IPS-15b (cell line): ENCODE results near the gene TMCO4.
"Not testable (repeated sequence)": the region's sequence is repeated elsewhere in the genome, so short reads cannot be mapped to it uniquely, and the experiment has no call there.

Experiments used
- H3K27me3 ChIP-seq: one replicate; pipeline ENCODE4 v1.6.1; 2013; ENCODE audit warnings: low read length; ENCODE audit not compliant: control insufficient read depth, insufficient read depth
- H3K36me3 ChIP-seq: one replicate; pipeline ENCODE4 v1.6.1; 2013; ENCODE audit warnings: low read length; ENCODE audit not compliant: control insufficient read depth, insufficient read depth
- H3K4me1 ChIP-seq: one replicate; pipeline ENCODE4 v1.6.1; 2013; ENCODE audit warnings: mild to moderate bottlenecking, low read length; ENCODE audit not compliant: control insufficient read depth, insufficient read depth
- H3K4me3 ChIP-seq: one replicate; pipeline ENCODE4 v1.5.1; 2013; ENCODE audit warnings: low read depth, low read length
- H3K9ac ChIP-seq: one replicate; pipeline ENCODE4 v1.6.1; 2013; ENCODE audit warnings: low read depth, mild to moderate bottlenecking, low read length
- H3K9me3 ChIP-seq: one replicate; pipeline ENCODE4 v1.6.1; 2013; ENCODE audit warnings: mild to moderate bottlenecking, low read length; ENCODE audit not compliant: control insufficient read depth, insufficient read depth

Gene TMCO4

DNA sequence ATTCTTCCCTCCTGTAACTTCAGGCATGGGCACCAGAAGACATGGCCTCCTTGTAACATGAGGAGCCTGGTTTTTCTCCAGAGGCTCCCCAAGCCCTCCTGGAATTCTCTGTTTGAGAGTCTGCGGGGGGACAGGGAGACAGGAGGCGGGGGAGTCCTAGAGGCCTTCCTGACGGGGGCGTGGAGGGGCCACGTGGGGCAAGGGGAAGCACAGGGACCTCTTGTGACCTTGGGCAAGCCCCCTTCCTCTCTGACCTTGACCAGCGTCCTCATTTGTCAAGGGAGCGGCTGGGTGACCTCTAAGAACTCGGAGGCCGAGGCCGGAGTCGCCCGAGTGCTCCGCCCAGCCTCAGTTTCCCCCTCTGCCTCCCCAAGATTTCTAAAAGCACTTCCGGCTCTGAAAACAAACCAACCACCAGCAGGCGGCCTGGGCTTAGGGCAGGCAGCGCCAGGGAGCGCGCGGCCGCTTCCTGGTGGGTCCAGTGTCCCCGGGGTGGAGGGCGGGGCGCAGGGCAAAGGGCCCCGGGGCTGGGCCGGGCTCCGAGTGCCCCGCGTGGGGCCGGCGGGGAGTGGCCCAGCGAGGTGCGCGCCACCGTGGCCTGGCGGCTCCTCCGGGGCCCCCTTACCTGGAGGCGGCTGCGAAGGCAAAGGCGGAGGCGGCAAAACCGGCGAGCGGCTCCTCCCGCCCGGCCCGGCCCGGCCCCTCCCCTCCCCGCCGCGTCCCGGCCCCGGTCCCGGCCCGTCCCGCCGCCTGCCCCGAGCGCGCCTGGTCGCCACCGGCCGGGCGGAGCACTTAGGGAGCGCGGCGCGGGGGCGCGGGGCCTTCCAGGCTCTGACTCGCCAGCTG, at the start of gene TMCO4:
Gene TMCO4 (minus strand): TSS at position 687 of the 846 bp plus-strand sequence. CDS start 19,158 bp downstream, outside the sequence.
- Histone ChIP-seq H3K9ac (no peak within 1 kb of the TSS), H3K9me3 (no peaks in the 10 kb centered on the region), H3K4me1 (no peaks in the 10 kb centered on the region), H3K27me3 (peaks cover 24% of the 10 kb centered on the region), H3K36me3 (no peaks in the 10 kb centered on the region), H3K4me3 (peak within 1 kb of the TSS; percentile 46)

DNA sequence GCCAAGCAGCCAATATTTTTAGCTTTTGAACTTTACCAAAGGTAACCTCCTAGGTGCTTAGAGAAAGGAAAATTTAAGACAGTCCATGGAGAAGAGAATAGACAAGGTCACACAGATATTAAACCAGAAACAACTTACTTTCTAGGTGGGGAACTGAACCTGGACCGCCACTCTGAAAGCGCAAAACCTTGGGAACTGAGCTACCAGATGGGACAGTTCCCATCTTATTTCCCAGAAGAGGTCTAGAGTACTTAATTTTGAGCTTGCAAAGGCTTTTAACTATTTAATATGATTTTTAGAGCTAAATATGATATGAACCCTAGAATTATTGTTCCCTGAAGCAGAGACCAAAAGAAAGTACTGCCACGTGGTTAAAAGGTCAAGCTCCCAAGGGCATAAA, 49.6 kb upstream of the TMCO4 start:
- not testable (repeated sequence) for H3K27me3 ChIP-seq, H3K9me3 ChIP-seq, H3K4me3 ChIP-seq, H3K9ac ChIP-seq, H3K36me3 ChIP-seq, H3K4me1 ChIP-seq

DNA sequence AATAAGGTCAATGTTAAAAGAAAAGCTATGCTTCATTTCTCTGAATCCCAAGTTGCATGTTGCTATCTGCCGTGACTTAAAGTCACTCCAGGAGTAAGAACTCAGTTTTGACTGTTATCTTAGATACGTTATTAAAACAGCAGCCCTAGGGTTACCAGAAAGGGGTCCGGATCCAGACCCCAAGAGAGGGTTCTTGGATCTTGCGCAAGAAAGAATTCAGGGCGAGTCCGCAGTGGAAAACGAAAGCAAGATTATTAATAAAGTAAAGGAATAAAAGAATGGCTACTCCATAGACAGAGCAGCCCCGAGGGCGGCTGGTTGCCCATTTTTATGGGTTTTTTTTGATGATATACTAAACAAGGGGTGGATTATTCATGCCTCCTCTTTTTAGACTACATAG, 47.6 kb upstream of the TMCO4 start:
- not testable (repeated sequence) for H3K36me3 ChIP-seq, H3K4me1 ChIP-seq, H3K9ac ChIP-seq, H3K27me3 ChIP-seq, H3K9me3 ChIP-seq, H3K4me3 ChIP-seq

DNA sequence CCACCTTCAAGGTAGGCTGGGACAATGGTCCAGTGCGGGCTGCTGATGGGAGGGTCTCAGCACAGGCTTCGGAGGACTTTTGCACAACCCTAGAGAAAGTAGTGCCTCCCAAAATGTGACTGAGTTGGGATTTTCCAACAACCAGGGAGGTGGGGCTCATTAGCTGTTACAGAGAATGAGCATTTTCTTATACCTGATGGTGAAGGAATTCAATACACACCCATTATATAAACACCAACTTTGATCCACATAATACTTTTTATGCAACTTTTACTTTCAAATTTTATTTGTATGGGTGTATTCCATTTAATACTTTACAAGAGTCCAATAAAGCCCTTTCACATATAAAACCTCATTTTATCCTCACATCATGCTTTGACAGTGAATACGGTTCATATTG, 46.6 kb upstream of the TMCO4 start:
- H3K4me1 ChIP-seq: no peaks in the 10 kb centered on the region
- H3K9ac ChIP-seq: no peak overlapping the region
- H3K27me3 ChIP-seq: peaks cover 5% of the 10 kb centered on the region
- H3K9me3 ChIP-seq: no peaks in the 10 kb centered on the region
- no peaks in the 10 kb centered on the region for H3K36me3 ChIP-seq
- H3K4me3 ChIP-seq: no peak overlapping the region

DNA sequence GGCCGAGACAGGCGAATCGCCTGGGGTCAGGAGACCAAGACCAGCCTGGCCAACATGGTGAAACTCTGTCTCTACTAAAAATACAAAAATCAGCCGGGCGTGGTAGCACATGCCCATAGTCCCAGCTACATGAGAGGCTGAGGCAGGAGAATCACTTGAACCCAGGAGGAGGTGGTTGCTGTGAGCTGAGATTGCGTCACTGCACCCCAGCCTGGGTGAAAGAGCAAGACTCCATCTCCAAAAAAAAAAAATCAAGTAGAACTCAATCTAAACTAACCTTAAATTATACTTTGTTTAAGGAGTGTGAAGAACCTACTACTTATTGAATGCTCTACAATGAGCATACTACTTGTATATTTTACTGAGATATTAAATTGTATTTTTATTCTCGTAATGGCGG, 45.8 kb upstream of the TMCO4 start:
- Histone ChIP-seq H3K4me1 (no peaks in the 10 kb centered on the region), H3K4me3 (no peak overlapping the region), H3K36me3 (no peaks in the 10 kb centered on the region), H3K9me3 (no peaks in the 10 kb centered on the region), H3K9ac (no peak overlapping the region), H3K27me3 (peaks cover 5% of the 10 kb centered on the region)

DNA sequence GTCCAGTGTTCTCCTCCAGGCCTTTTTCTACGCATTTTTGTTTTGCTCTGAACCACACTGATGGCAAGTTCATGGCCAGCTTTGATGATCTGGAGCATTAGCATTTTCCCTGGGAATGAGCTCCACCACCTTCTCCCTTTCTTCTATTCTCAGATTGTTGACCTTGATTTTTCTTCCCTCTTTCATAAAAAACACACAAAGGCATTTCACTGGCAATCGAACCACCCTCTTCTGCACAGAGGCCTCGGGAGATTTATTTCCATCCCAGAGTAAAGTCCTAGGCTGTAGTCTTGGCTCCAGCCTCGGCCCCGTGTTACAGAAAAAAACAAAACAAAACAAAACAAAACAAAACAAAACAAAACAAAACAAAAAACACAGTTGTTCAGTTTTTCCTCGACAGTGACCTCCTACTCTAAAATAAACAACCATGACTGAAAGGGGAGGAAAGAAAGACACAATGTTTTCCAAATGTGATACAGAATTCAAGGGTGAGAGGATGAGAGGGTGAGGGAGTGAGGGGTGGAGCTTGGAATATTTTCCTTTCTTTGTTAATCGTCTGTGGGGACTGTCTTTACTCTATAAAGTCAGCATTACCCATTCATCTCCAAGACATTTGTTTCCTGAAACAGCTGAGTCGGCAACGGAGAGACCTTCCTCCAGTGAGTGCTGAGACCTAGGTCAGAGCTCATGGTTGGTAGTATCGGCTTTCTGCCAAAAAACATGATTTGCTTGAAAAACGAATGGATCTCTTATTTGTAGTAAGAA, 45.2 kb upstream of the TMCO4 start:
- Histone ChIP-seq H3K4me3 (no peak overlapping the region), H3K27me3 (peaks cover 5% of the 10 kb centered on the region), H3K9ac (no peak overlapping the region), H3K4me1 (no peaks in the 10 kb centered on the region), H3K36me3 (no peaks in the 10 kb centered on the region), H3K9me3 (no peaks in the 10 kb centered on the region)

DNA sequence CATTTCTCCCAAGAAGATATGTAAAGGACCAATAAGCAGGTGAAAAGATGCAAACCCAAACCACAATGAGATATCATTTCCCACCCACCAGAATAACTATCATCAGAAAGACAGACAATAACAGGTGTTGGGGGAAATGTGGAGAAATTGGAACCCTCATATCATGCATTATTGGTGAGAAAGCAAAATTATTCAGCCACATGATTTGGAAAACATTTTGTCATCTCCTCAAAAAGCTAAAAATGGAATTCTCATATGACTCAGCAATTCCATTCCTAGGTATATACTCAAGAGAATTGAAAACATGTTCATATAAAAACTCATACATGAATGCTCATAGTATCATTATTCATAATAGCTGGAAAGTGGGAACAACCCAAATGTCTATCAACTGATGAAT, 40.5 kb upstream of the TMCO4 start:
- Histone ChIP-seq H3K9me3 (no peaks in the 10 kb centered on the region), H3K4me1 (no peaks in the 10 kb centered on the region), H3K27me3 (no peaks in the 10 kb centered on the region), H3K9ac (no peak overlapping the region), H3K4me3 (no peak overlapping the region), H3K36me3 (no peaks in the 10 kb centered on the region)

DNA sequence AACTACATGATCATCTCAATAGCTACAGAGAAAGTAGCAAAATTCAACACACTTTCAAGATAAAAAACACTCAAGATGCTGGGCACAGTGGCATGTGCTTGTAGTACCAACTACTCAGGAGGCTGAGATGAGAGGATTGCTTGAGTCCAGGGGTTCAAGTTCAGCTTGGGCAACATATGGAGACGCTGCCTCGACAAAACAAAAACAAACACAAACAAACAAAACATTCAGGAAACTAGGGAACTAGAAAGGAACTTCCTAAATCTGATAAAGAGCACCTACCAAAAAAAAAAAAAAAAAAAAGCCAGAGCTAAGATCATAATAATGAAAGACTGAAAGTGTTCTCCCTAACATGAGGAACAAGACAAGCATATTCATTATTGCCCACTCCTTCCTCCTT, 38.1 kb upstream of the TMCO4 start:
- Histone ChIP-seq H3K9ac (no peak overlapping the region), H3K36me3 (no peaks in the 10 kb centered on the region), H3K27me3 (no peaks in the 10 kb centered on the region), H3K4me3 (no peak overlapping the region), H3K9me3 (no peaks in the 10 kb centered on the region), H3K4me1 (no peaks in the 10 kb centered on the region)

DNA sequence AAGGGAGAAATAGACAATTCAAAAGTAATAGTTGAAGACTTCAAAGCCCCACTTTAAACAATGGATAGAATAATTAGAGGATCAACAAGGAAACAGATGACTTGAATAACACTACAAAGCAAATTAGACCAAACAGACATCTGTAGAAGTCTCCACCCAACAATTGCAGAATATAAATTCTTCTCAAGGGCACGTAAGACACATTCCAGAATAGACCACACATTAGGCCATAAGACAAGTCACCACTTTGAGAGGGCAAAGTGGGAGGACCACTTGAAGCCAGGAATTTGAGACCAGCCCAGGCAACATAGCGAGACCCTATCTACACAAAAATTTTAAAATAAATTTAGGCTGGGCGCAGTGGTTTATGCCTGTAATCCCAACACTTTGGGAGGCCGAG, 35.9 kb upstream of the TMCO4 start:
- H3K36me3 ChIP-seq: no peaks in the 10 kb centered on the region
- H3K9me3 ChIP-seq: no peaks in the 10 kb centered on the region
- H3K4me3 ChIP-seq: no peak overlapping the region
- H3K27me3 ChIP-seq: no peaks in the 10 kb centered on the region
- H3K4me1 ChIP-seq: no peaks in the 10 kb centered on the region
- H3K9ac ChIP-seq: no peak overlapping the region

DNA sequence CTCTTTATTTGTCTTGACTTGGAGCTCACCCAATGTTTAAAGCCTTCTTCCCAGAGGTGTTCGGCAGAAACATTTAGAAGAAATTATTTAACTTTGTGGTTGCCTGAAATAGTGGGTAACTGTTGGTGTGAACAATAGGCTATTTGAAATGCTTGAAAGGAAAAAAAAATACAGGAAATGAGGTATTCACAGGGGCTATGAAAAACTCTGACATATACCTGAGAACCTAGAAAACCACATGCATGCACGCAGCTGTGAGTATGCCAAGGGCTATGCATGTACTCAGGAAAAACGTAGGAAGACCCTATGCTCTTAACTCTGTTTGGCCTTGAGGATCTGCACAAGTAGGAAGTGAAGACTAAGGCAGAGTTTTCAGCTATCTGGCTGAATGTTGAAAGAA, 31.7 kb upstream of the TMCO4 start:
- Histone ChIP-seq H3K36me3 (no peaks in the 10 kb centered on the region), H3K4me3 (no peak overlapping the region), H3K9ac (no peak overlapping the region), H3K9me3 (no peaks in the 10 kb centered on the region), H3K4me1 (no peaks in the 10 kb centered on the region), H3K27me3 (no peaks in the 10 kb centered on the region)

DNA sequence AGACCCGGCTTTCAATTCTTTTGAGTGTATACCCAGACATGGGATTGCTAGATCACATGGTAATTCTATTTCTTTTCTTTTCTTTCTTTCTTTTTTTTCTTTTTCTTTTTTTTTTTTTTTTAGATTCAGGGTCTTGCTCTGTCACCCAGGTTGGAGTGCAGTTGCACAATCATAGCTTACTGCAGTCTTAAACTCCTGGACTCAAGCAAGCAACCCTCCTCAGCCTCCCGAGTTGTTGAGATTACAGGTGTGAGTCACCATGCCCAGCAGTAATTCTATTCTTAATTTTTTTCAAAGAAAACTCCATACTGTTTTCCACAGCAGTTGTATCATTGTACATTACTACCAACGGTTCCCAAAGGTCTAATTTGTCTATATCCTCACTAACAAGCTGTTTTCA, 28.8 kb upstream of the TMCO4 start:
- no peaks in the 10 kb centered on the region for H3K27me3 ChIP-seq
- H3K4me1 ChIP-seq: peaks cover 2% of the 10 kb centered on the region
- no peaks in the 10 kb centered on the region for H3K9me3 ChIP-seq
- no peaks in the 10 kb centered on the region for H3K36me3 ChIP-seq
- no peak overlapping the region for H3K9ac ChIP-seq
- H3K4me3 ChIP-seq: no peak overlapping the region

DNA sequence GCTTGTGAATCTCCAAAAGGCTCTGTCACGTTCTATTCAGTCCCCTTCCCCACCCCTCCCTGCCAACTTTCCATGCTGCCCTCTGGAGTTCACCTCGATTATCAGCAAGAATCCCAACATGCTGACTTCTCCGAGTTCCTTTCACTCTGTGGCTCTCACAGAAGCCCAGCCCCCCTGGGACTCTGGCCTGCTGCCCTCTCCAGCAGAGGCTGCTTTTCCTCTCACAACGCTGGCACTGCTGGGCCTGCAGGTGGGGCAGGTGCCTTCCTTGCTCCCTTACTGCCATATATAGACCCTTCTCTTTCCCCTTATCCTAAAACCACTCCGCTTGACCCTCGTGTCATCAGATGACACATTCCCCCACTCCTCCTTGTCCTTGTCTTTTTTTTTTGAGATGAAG, 25.6 kb upstream of the TMCO4 start:
- no peaks in the 10 kb centered on the region for H3K36me3 ChIP-seq
- no peak overlapping the region for H3K9ac ChIP-seq
- no peak overlapping the region for H3K4me3 ChIP-seq
- no peaks in the 10 kb centered on the region for H3K9me3 ChIP-seq
- no peaks in the 10 kb centered on the region for H3K27me3 ChIP-seq
- H3K4me1 ChIP-seq: peaks cover 2% of the 10 kb centered on the region
